ENCODE results near the gene UBE2I.

Gene UBE2I

DNA sequence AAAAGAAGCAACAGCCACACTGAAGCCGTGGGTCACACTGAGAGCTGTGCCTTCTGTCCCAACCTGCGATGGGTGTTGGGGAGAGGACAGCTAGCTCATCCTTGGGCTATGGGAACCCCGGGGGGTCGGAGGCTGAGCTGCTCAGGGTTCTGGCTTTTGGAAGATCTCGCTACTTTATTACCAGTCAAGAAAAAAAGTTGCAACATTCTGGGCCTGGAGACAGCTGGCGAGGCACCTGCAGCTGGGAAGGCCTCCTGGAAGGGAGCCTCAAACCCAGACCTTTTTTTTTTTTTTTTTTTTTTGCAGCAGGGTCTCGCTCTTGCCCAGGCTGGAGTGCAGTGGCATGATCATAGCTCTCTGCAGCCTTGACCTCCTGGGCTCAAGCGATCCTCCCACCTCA lies 28.7 kb upstream of the UBE2I start:
- Histone ChIP-seq H3K9ac (ENCODE audit: insufficient read length) (no peak overlapping the region), H3K4me3 (no peak overlapping the region), H3K36me3 (ENCODE audit: insufficient read depth, low read length) (no peaks in the 10 kb centered on the region), H3K9me3 (ENCODE audit: low read depth, low read length) (no peaks in the 10 kb centered on the region), H3K27ac (no peak overlapping the region)
- TF ChIP-seq POLR2AphosphoS5 (IDR thresholded peaks at IDR 0.05; ENCODE audit: borderline replicate concordance, low read depth, low read length) (no peak), FOXP2 (optimal IDR thresholded peaks at IDR 0.05; ENCODE audit: control extremely low read depth, extremely low read length, insufficient read depth) (no peak), EZH2 (IDR thresholded peaks at IDR 0.05) (no peak)
- no peak for DNase-seq (ENCODE audit: low read depth, low spot score)

DNA sequence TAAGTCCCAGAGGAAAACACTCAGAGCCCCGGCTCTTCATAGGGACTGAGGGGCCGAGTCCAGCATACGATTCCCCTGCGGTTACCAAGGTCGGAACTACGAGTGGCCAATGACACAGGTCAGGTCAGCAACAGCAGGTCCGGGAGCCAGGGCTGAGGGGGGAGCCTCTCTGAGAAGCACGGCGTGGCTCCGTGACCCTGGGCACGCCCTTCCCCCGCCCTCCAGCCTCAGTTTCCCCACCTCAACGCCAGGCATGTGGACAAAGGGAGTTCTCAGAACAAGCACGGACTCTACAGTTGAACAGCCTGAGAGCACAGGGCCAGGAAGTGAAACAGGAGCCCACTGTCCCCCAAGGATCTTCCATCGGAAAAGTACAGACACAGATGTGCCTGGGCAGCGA lies 27.9 kb upstream of the UBE2I start:
- H3K9ac ChIP-seq (ENCODE audit: insufficient read length), result no peak overlapping the region
- TF ChIP-seq EZH2 (IDR thresholded peaks at IDR 0.05), result no peak
- no peak for TF ChIP-seq POLR2AphosphoS5 (IDR thresholded peaks at IDR 0.05; ENCODE audit: borderline replicate concordance, low read depth, low read length)
- no peak for TF ChIP-seq FOXP2 (optimal IDR thresholded peaks at IDR 0.05; ENCODE audit: control extremely low read depth, extremely low read length, insufficient read depth)
- no peaks in the 10 kb centered on the region for H3K9me3 ChIP-seq (ENCODE audit: low read depth, low read length)
- no peak overlapping the region for H3K27ac ChIP-seq
- H3K4me3 ChIP-seq, result no peak overlapping the region
- no peak for DNase-seq (ENCODE audit: low read depth, low spot score)
- H3K36me3 ChIP-seq (ENCODE audit: insufficient read depth, low read length), result no peaks in the 10 kb centered on the region

DNA sequence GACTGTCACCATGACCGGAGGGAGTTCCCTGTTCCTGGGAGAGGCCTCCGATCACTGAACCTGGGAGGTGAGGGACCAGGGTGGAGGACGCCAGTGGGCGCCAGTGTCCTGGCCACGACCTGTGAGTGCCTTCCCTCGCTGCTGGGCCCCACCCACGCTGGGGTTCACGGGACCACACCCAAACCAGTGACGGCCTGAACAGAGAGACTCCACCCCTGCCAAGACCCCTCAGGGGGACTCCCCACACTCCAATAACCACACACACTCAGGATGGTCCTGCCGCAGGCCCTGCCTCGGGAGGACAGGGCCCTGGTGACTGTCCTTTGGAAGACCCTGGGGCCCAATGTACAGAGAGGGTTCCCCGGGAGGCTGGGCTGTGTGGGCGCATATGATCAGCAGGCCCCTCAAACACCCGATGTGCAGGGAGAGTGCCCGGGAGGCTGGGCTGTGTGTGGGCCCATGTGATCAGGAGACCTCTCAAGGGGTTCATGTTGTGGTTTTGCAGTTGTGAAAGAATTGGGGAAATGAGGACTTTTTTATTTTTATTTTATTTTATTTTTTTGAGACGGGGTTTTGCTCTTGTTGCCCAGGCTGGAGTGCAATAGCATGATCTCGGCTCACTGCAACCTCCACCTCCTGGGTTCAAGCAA lies 27.0 kb upstream of the UBE2I start:
- Histone ChIP-seq H3K27ac (no peak overlapping the region), H3K9me3 (ENCODE audit: low read depth, low read length) (no peaks in the 10 kb centered on the region), H3K4me3 (no peak overlapping the region), H3K9ac (ENCODE audit: insufficient read length) (no peak overlapping the region), H3K36me3 (ENCODE audit: insufficient read depth, low read length) (no peaks in the 10 kb centered on the region)
- no peak for TF ChIP-seq FOXP2 (optimal IDR thresholded peaks at IDR 0.05; ENCODE audit: control extremely low read depth, extremely low read length, insufficient read depth)
- no peak for TF ChIP-seq POLR2AphosphoS5 (IDR thresholded peaks at IDR 0.05; ENCODE audit: borderline replicate concordance, low read depth, low read length)
- no peak for TF ChIP-seq EZH2 (IDR thresholded peaks at IDR 0.05)
- DNase-seq (ENCODE audit: low read depth, low spot score), result no peak

DNA sequence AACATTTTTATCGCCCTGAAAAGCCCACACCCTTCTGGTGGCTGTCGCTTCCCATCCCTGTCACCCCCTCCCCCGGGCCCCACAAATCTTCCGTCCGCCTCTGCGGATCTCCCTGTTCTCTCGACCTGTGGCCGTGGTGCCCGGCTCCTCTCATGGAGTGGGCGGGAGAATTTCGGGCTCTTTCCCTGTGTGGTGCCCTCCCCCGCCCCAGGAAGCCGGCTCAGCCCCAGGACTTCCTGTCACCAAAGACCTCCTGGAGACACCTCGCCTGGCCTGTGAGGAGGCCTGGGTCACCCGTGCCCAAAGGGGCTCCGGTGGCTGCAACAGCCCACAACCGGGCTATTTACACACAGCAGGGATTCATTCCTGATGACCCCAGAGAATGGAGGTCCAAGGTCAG lies 26.1 kb upstream of the UBE2I start:
- H3K36me3 ChIP-seq (ENCODE audit: insufficient read depth, low read length), result no peaks in the 10 kb centered on the region
- no peak for DNase-seq (ENCODE audit: low read depth, low spot score)
- H3K27ac ChIP-seq, result no peak overlapping the region
- no peak for TF ChIP-seq EZH2 (IDR thresholded peaks at IDR 0.05)
- TF ChIP-seq FOXP2 (optimal IDR thresholded peaks at IDR 0.05; ENCODE audit: control extremely low read depth, extremely low read length, insufficient read depth), result no peak
- TF ChIP-seq POLR2AphosphoS5 (IDR thresholded peaks at IDR 0.05; ENCODE audit: borderline replicate concordance, low read depth, low read length), result no peak
- no peaks in the 10 kb centered on the region for H3K9me3 ChIP-seq (ENCODE audit: low read depth, low read length)
- no peak overlapping the region for H3K9ac ChIP-seq (ENCODE audit: insufficient read length)
- H3K4me3 ChIP-seq, result no peak overlapping the region

DNA sequence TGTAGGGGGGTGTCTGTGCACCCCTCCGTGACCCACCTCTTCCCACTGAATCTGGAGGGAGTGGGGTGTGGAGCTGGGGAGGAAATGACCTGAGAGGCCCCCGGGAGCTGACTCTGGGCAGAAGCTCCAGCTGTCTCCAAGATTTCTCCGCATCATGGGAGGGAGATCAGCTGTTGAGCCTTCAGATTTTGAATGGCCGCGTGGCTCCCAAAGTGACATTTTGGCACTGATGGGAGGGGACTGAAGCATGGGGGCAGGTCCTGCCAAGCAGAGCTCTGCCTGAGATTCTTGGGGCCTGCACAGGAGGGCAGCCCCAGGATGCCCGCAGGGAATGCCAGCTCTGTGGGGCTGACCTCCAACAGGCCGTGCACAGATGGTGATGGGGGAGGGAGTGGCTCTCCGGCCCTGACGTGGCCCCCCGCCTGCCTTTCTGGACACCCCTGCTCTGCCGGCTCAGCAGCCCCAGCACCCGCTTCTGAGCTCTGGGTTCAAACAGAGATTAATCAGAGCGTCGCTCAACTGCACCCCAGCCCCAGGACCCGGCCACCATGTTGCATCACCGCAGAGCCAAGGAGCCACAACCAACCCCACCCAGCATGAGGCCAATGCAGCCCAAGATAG lies 25.3 kb upstream of the UBE2I start:
- Histone ChIP-seq H3K9ac (ENCODE audit: insufficient read length) (no peak overlapping the region), H3K4me3 (no peak overlapping the region), H3K36me3 (ENCODE audit: insufficient read depth, low read length) (no peaks in the 10 kb centered on the region), H3K27ac (no peak overlapping the region), H3K9me3 (ENCODE audit: low read depth, low read length) (no peaks in the 10 kb centered on the region)
- DNase-seq (ENCODE audit: low read depth, low spot score), result no peak
- TF ChIP-seq FOXP2 (optimal IDR thresholded peaks at IDR 0.05; ENCODE audit: control extremely low read depth, extremely low read length, insufficient read depth) (no peak), POLR2AphosphoS5 (IDR thresholded peaks at IDR 0.05; ENCODE audit: borderline replicate concordance, low read depth, low read length) (no peak), EZH2 (IDR thresholded peaks at IDR 0.05) (no peak)

DNA sequence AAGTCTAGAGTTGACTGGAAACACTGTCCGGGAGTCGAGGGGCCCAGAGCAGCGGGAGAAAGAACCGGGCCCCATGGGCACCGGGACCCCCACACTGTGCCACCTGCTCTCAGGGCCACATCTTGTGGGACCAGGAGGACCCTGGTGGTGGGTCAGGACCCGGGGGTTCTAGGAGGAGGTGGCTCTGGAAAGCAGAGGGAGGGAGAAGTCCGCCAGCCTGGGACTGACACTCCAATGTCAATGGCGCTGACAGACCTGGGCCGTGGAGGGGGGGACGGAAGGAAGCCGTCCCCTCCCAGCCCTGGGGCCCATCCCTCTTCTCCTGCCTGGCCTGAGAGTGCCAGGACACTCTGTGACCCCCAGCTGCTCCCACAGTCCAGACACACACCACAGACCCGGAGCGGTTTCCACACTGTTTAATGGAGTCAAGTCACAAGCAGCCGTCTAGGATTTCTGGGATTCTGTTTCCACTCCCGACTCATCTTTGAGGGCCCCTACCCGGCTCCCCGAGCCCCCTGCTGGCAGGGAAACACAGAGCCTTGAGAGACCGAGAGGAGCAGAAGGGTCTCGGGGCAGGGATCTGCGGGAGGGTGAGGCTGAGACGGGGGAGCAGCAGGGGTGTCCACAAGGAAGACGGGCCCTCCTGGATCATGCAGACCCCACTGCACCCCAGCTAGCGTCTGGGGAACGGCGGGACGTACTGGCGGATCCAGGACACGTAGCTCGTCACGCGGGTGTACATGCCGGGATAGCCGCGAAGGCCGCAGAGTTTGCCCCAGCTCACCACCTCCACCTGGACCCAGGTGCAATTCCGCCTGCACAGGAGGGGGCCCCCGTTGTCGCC lies 23.5 kb upstream of the UBE2I start:
- TF ChIP-seq POLR2AphosphoS5 (IDR thresholded peaks at IDR 0.05; ENCODE audit: borderline replicate concordance, low read depth, low read length) (no peak), FOXP2 (optimal IDR thresholded peaks at IDR 0.05; ENCODE audit: control extremely low read depth, extremely low read length, insufficient read depth) (no peak), EZH2 (IDR thresholded peaks at IDR 0.05) (no peak)

DNA sequence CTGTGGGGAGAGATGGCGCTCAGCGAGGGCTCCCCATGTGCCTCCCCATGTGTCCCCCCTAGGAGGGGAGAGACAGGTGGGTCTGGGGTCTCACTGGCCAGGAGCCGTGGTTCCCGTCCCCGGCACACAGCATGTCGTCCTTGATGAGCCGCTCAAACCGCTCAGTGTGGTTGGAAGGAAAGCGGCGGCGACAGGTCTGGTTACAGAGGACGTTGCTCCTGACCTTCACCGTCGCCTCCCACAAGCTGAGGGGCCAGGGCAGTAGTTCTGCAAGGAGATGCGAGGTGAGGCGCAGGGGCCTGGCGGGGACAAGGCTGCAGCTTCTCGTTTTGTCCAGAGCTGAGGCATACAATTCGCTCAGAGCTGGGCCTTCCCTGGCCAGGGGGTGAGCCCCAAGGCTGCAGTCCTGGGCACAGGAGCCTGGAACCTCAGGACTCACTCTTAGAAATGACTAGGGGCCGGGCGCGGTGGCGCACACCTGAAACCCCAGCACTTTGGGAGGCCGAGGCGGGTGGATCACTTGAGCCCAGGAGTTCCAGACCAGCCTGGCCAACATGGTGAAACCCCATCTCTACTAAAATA lies 22.8 kb upstream of the UBE2I start:
- DNase-seq (ENCODE audit: low read depth, low spot score), result no peak
- TF ChIP-seq FOXP2 (optimal IDR thresholded peaks at IDR 0.05; ENCODE audit: control extremely low read depth, extremely low read length, insufficient read depth) (no peak), POLR2AphosphoS5 (IDR thresholded peaks at IDR 0.05; ENCODE audit: borderline replicate concordance, low read depth, low read length) (no peak), EZH2 (IDR thresholded peaks at IDR 0.05) (no peak)

More for the DNA sequence above, 23.5 kb upstream of the UBE2I start:
- H3K4me3 ChIP-seq, result no peak overlapping the region
- no peaks in the 10 kb centered on the region for H3K9me3 ChIP-seq (ENCODE audit: low read depth, low read length)
- no peaks in the 10 kb centered on the region for H3K36me3 ChIP-seq (ENCODE audit: insufficient read depth, low read length)
- DNase-seq (ENCODE audit: low read depth, low spot score), result no peak
- no peak overlapping the region for H3K9ac ChIP-seq (ENCODE audit: insufficient read length)
- no peak overlapping the region for H3K27ac ChIP-seq

More for the DNA sequence above, 22.8 kb upstream of the UBE2I start:
- H3K9me3 ChIP-seq (ENCODE audit: low read depth, low read length), result no peaks in the 10 kb centered on the region
- no peak overlapping the region for H3K4me3 ChIP-seq
- H3K36me3 ChIP-seq (ENCODE audit: insufficient read depth, low read length), result no peaks in the 10 kb centered on the region
- H3K9ac ChIP-seq (ENCODE audit: insufficient read length), result no peak overlapping the region
- no peak overlapping the region for H3K27ac ChIP-seq

Data from SK-N-MC (cell line).